ENCODE results near the gene WWOX.

WWOX gene

GRCh38 chr16:78278056-78278450 is 178.6 kb downstream of the WWOX start:
- DNase-seq: no peak

DNA sequence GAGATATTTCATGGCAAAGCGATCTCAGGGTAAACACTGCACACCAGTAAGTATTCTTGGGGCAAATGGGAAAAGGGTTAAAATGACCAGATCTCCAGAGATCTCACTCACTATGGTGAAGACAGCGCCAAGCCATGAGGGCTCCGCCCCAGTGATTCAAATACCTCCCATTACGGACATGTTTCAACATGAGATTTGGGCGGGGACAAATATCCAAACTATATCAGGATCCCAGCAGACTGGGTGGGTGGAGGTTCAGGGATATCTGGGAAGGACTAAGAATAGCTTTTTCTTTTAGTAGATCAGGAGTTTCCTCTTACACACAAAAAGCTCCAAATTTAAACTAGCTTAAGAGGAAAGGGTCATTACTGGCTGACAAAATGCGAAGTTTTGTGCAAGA is 181.7 kb downstream of the WWOX start:
- DNase-seq: no peak

DNA sequence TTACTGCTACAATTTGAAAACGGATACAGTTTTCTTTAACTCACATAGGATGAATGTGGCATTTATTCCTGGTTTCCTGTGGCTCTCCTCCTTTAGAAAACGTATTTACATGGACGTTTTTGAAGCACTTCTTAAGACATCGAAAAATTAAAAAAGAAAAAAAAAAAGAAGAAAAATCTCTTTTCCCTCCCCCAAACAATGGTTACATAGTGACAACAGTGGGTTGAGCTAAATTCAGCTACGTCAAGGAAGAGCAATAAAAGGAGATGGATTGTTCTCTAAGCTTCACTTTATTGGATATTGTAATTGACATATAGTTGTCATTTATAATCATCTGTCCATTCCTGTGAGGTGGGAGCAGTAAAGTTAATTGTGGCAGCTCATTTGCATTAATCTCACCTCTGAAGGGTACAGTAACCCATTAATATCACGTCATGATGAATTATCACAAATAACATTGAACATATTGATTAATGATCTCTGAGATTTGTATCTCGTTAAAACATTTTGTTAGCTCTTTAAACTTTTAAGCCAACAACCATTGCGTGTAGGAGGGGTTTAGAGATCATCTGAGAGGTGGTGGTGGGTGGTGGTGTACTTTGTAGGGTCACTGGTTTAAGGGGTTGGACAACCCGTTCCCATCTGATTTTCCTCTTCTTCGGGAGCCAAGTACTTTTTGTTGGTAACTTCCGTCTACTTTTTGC is 184.2 kb downstream of the WWOX start:
- DNase-seq: no peak

GRCh38 chr16:78284326-78284725 is 184.9 kb downstream of the WWOX start:
- DNase-seq: no peak

GRCh38 chr16:78284957-78285434 is 185.5 kb downstream of the WWOX start:
- no peak for DNase-seq

GRCh38 chr16:78285437-78285922 is 186.0 kb downstream of the WWOX start:
- DNase-seq: no peak

DNA sequence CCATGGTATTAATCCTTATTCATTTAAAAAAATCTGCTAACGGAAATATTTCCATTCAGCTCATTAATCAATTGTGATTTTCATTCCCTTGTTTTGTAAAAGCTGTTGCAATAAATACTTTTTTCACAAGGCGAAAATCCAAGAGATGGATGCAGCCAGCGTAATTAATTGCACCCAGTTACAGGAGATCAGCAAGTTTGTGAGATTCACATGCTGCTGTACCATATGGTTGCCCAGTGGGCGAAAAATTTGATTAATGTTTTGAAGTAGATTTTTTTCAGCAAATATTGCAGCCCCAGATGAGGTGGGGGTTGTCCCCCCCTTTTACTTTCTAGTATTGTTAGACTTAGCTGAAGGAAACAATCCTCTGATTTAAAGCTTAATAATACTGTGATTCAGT is 186.6 kb downstream of the WWOX start:
- no peak for DNase-seq

DNA sequence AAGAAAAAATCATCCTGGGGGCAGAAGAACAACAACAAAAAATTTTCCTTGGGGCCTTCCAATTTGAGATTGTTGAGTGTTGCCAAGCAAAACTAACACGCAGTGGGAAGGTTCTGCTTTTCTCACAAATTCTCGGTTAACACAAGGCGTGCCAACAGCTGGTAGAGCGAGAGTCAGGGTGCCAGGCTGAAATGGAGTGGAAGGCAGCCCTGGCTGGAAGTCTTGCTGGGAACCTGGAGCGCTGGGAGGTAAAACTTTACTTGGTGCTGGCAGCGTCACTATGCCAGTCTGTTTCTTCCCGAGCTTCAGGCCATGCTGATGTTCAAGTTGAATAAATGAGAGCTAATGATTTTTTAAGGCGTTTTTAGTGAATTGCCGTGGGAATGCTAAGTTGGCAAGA is 189.4 kb downstream of the WWOX start:
- no peak for DNase-seq

DNA sequence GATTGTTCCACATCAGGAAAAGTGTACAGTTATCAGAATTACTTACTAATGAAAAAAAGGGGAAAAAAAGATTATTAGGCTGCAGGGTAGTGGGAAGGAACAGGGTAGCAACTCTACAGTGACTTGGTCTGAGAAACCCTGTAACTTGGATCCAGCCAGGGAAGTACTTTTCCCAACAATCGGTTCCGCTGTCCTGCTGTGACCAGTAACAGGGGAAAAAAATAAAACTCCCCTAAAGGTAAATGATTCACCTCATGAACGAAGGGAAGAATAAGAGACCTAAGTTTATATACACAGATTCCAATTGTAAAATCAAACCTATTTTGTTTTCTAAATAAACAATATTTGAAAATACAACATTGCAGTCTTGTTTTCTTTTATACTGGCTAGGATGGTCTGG is 189.9 kb downstream of the WWOX start:
- no peak for DNase-seq

DNA sequence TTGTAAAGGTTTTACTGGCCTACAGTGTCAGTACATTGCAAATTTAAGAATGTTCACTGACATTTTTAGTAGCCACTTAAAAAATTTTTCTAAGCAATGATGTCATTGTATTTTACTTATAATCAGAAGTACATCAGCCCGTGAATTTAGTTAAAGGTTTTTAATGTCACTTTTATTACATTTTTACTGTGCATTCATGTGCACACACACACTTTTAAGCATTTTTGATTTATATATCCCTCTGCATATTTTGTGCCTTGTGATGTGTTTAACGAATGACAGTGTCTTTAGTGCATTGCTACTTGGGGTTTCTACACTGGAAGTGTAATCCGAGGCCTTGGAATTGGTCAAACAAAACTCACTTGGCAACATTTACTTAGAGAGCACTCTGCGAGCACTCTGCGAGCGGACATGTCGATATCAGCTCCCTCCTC is 190.4 kb downstream of the WWOX start:
- DNase-seq: no peak

GRCh38 chr16:78290395-78290794 is 190.9 kb downstream of the WWOX start:
- DNase-seq: no peak

GRCh38 chr16:78290872-78291591 is 191.6 kb downstream of the WWOX start:
- DNase-seq: no peak

DNA sequence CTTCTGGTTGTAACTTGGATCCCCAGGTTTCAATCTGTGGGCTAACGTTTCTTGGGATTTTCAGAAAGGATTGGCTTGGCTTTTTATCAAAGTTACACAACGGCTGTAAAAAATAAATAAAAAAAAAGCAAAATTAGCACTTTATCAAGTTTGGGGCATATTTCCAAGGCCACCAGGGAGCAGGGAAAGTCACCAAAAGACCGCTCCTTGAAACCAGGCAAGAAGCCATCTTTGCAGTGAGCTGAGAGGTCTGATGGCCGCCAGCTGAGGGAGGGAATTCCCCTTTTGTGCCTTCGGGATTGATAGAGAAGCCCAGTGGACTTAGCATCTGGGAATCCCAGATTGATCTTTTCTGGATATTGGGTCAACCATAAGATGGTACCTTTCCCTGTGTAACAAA is 192.2 kb downstream of the WWOX start:
- DNase-seq: no peak

DNA sequence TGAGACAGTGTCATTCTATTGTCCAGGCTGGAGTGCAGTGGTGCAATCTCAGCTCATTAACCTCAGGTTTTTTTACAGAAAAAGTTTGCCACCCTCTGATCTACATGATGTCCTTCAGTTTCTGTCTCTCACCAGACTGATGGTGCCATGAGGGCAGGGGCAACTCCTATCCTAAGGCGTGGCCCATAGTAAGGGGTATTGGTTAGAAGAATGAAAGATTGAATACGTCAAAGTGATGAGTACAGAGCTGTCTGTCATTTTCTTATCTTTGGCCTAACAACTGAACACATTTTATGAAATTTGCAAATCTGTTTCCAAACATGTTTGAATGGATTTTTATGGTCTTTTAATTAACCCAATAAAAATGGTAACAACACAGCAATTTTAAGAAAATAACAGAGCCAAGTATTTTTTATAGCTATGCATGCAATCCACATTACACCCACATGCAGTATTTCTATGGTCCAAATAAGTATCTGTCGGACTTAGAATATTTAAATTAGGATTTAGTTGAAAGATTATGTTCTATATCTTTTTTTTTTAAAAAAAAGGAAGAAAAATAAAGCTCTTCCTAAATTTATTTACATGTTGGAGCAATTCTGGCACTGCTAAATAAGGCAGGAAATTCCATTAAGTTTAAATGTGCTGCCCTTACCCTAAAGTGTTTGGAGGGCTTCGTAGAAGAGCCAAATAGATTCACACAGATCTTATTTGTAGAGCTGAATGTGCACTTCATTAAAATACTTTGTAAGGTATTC is 192.8 kb downstream of the WWOX start:
- no peak for DNase-seq

- no peak for DNase-seq
These were observed 193.5 kb downstream of the WWOX start for GRCh38 chr16:78292844-78293380.

- DNase-seq: no peak
These were observed 195.2 kb downstream of the WWOX start for GRCh38 chr16:78294538-78295225.

GRCh38 chr16:78297066-78297666 is 197.7 kb downstream of the WWOX start:
- DNase-seq: no peak

GRCh38 chr16:78298986-78299385 is 199.5 kb downstream of the WWOX start:
- DNase-seq: no peak

DNA sequence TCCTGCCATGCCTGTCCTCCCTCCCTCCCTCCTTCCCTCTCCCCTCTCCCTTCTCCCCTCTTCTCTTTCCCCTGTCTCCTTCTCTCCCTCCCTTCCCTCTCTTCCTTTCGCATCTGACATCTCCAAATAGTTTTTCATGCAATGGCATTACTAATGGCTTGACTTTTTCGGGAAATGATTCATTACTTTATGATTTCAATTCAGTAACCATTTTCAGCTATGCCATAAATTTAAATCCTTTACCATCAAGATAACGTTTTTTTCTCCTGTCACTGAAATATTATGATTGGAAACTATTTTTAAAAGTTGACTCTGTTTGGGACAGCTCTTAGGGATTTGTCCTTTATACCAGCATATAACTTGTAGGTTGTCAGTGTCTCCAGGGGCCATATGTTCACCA is 201.0 kb downstream of the WWOX start:
- DNase-seq: no peak

GRCh38 chr16:78303946-78304345 is 204.5 kb downstream of the WWOX start:
- no peak for DNase-seq

- no peak for DNase-seq
These were observed 206.9 kb downstream of the WWOX start for GRCh38 chr16:78306361-78306760.

GRCh38 chr16:78307824-78308528 is 208.5 kb downstream of the WWOX start:
- DNase-seq: no peak

All from CD4-positive, alpha-beta T cell treated with Interleukin-10 for 1 hour (primary cell).